HT1080 (cell line): ENCODE data around the gene MALRD1. TPM values are rescaled to one million over a fixed set of nuclear protein-coding genes. Genes with fewer than 3 reads are reported as not detected.
"Not testable (repeated sequence)": the region's sequence is repeated elsewhere in the genome, so short reads cannot be mapped to it uniquely, and the experiment has no call there.

Source experiments
- DNase-seq: peaks from one replicate; pipeline ENCODE4 v3.0.0-alpha.2; 2015; ENCODE audit warnings: low read depth
- total RNA-seq: library from RNA; depleted of rRNA; stranded (reverse); fragments of >200 nt; shearing (Covaris generic); gene quantifications from 2 replicates; pipeline ENCODE4 v1.2.3, GENCODE V29; 2014

Gene MALRD1
- total RNA-seq, 1 experiment from 2014 or later = not detected

- DNase-seq = no peak
Observed at GRCh38 chr10:19706904-19707303, 658.3 kb downstream of the MALRD1 start.

- no peak for DNase-seq
Observed at GRCh38 chr10:19707376-19707775, 658.8 kb downstream of the MALRD1 start.

- DNase-seq = no peak
Observed at GRCh38 chr10:19708031-19708430, 659.4 kb downstream of the MALRD1 start.

- no peak for DNase-seq
Observed at GRCh38 chr10:19710600-19710999, 662.0 kb downstream of the MALRD1 start.

- no peak for DNase-seq
Observed at GRCh38 chr10:19713159-19713558, 664.6 kb downstream of the MALRD1 start.

- peak; percentile 33 for DNase-seq
Observed at GRCh38 chr10:19713800-19714525, 665.4 kb downstream of the MALRD1 start.

- peak; percentile 70 for DNase-seq
Observed at GRCh38 chr10:19719284-19719683, 670.7 kb downstream of the MALRD1 start.

- DNase-seq = no peak
Observed at GRCh38 chr10:19724287-19724686, 675.7 kb downstream of the MALRD1 start.

GRCh38 chr10:19728376-19728775, 679.8 kb downstream of the MALRD1 start:
- no peak for DNase-seq

GRCh38 chr10:19728964-19729363, 680.4 kb downstream of the MALRD1 start:
- DNase-seq = no peak

GRCh38 chr10:19730167-19730906, 681.7 kb downstream of the MALRD1 start:
- peak; percentile 52 for DNase-seq

GRCh38 chr10:19730907-19731217, 682.3 kb downstream of the MALRD1 start:
- no peak for DNase-seq

- DNase-seq = no peak
Observed at GRCh38 chr10:19731560-19731959, 683.0 kb downstream of the MALRD1 start.

GRCh38 chr10:19738440-19738839, 689.8 kb downstream of the MALRD1 start:
- no peak for DNase-seq

GRCh38 chr10:19739232-19739631, 690.6 kb downstream of the MALRD1 start:
- DNase-seq = not testable (repeated sequence)

- not testable (repeated sequence) for DNase-seq
Observed at GRCh38 chr10:19742144-19742543, 693.5 kb downstream of the MALRD1 start.

- DNase-seq = peak; percentile 4
Observed at GRCh38 chr10:19745672-19746071, 697.1 kb downstream of the MALRD1 start.

- DNase-seq = peak; percentile 39
Observed at GRCh38 chr10:19749185-19749729, 700.7 kb downstream of the MALRD1 start.

- DNase-seq = no peak
Observed at GRCh38 chr10:19750972-19751371, 702.4 kb downstream of the MALRD1 start.

GRCh38 chr10:19756919-19757318, 708.3 kb downstream of the MALRD1 start:
- no peak for DNase-seq

GRCh38 chr10:19762026-19762425, 713.4 kb downstream of the MALRD1 start:
- peak; percentile 37 for DNase-seq

GRCh38 chr10:19764111-19764510, 715.5 kb downstream of the MALRD1 start:
- DNase-seq = no peak

- peak; percentile 52 for DNase-seq
Observed at GRCh38 chr10:19767876-19768275, 719.3 kb downstream of the MALRD1 start.
